Left ventricle myocardium inferior (tissue), 1 donor: ENCODE data around the gene SLC9C2. TPM values are rescaled to one million over a fixed set of nuclear protein-coding genes. Genes with fewer than 3 reads are reported as not detected.

Experiments used
- DNase-seq: peaks from one replicate; pipeline ENCODE4 v3.0.0-alpha.2; 2020
- H3K27ac ChIP-seq: fragments of 200-600 bp; replicated peaks from 2 replicates; pipeline ENCODE4 v1.8.0; 2021
- H3K27me3 ChIP-seq: fragments of 200-600 bp; 2 replicates; pipeline ENCODE4 v1.8.0; 2021; ENCODE audit warnings: low read depth
- H3K36me3 ChIP-seq: fragments of 200-600 bp; 2 replicates; pipeline ENCODE4 v1.8.0; 2021
- H3K4me1 ChIP-seq: fragments of 200-600 bp; 2 replicates; pipeline ENCODE4 v1.8.0; 2021
- H3K4me3 ChIP-seq: fragments of 200-600 bp; 2 replicates; pipeline ENCODE4 v1.8.0; 2021; ENCODE audit warnings: mild to moderate bottlenecking, moderate library complexity
- H3K9me3 ChIP-seq: fragments of 200-600 bp; replicated peaks from 2 replicates; pipeline ENCODE4 v1.8.0; 2021
- intact Hi-C: fragments of 100-400 bp; cut with micrococcal nuclease; formaldehyde crosslinking; loops from one replicate; pipeline ENCODE4 v1.11.0; 2022
- total RNA-seq: library from RNA; stranded (reverse); fragmentation: NEBNext Ultra II Directional; extraction: Animal tissue kit (Norgen Biotek cat#: 25700); gene quantifications from one replicate; pipeline ENCODE4 v1.2.1, GENCODE V29; 2021
- TF ChIP-seq, protein P1 (sequence below): fragments of 200-600 bp; IDR thresholded peaks from 2 replicates; pipeline ENCODE4 v1.8.0; 2021; ENCODE audit warnings: antibody characterized with exemption, mild to moderate bottlenecking, borderline replicate concordance
- donor health status: DM: no; HTN: yes; CAD: no; lungs with severe emphysema.

The SLC9C2 gene
- total RNA-seq, 1 donor from 2014 or later = not detected

- DNase-seq = no peak
- TF ChIP-seq, protein P1, sequence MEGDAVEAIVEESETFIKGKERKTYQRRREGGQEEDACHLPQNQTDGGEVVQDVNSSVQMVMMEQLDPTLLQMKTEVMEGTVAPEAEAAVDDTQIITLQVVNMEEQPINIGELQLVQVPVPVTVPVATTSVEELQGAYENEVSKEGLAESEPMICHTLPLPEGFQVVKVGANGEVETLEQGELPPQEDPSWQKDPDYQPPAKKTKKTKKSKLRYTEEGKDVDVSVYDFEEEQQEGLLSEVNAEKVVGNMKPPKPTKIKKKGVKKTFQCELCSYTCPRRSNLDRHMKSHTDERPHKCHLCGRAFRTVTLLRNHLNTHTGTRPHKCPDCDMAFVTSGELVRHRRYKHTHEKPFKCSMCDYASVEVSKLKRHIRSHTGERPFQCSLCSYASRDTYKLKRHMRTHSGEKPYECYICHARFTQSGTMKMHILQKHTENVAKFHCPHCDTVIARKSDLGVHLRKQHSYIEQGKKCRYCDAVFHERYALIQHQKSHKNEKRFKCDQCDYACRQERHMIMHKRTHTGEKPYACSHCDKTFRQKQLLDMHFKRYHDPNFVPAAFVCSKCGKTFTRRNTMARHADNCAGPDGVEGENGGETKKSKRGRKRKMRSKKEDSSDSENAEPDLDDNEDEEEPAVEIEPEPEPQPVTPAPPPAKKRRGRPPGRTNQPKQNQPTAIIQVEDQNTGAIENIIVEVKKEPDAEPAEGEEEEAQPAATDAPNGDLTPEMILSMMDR = no peak
- no peaks in the 10 kb centered on the region for H3K4me1 ChIP-seq
- no peak overlapping the region for H3K27ac ChIP-seq
- no peak overlapping the region for H3K4me3 ChIP-seq
- no peaks in the 10 kb centered on the region for H3K27me3 ChIP-seq
- intact Hi-C loops = no loop called here
- H3K9me3 ChIP-seq = no peaks in the 10 kb centered on the region
- H3K36me3 ChIP-seq = no peaks in the 10 kb centered on the region
These were observed 51.2 kb downstream of the SLC9C2 start for GRCh38 chr1:173551699-173552098.

- no peak for DNase-seq
- intact Hi-C loops = no loop called here
- H3K27ac ChIP-seq = no peak overlapping the region
- H3K4me1 ChIP-seq = no peaks in the 10 kb centered on the region
- TF ChIP-seq, protein P1 = no peak
- no peaks in the 10 kb centered on the region for H3K36me3 ChIP-seq
- H3K27me3 ChIP-seq = no peaks in the 10 kb centered on the region
- no peaks in the 10 kb centered on the region for H3K9me3 ChIP-seq
- H3K4me3 ChIP-seq = no peak overlapping the region
These were observed 53.1 kb downstream of the SLC9C2 start for GRCh38 chr1:173549813-173550212.

DNA sequence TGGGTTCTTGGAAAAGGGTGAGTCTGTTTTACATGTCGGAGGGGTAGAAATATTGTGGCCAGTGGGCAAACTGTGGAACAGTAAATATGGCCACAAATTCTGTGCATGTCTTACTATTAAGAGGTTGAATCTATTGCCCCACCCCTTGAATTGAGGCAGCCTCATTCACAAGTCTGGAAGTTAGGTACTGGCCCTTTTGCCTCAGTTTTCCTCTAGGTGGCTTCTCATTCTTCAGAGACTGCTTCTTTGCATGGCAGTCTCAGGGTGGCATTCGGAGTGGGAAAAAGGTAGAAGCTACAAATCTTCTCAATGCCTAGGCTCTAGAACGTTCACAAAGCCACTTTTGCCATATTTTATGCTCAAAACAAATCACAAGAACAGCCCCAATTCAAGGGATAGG lies 57.2 kb downstream of the SLC9C2 start:
- Histone ChIP-seq H3K4me3 (no peak overlapping the region), H3K27me3 (no peaks in the 10 kb centered on the region), H3K4me1 (no peaks in the 10 kb centered on the region), H3K27ac (no peak overlapping the region), H3K36me3 (no peaks in the 10 kb centered on the region), H3K9me3 (peaks cover 20% of the 10 kb centered on the region)
- TF ChIP-seq, protein P1 = no peak
- intact Hi-C loops = no loop called here
- no peak for DNase-seq

DNA sequence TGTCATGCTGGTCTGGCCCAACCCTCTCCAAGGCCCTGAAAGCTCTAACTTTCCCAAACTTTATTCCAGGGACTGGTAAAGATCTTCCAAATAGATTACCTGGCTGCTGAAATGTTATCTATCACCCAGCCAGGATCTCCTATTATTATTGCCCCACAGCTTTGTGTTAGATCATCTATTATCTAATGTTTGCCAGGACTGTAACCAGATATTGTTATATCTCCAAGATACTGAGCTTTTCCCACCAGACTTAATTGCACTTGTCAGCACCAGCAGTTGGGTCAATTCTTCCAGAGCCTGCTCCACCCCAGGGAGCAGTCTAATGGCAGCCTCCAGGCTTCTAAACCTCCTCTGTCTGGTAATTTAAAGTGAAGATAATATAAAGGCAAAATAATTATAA lies 66.6 kb downstream of the SLC9C2 start:
- no peak overlapping the region for H3K27ac ChIP-seq
- TF ChIP-seq, protein P1 = no peak
- H3K27me3 ChIP-seq = no peaks in the 10 kb centered on the region
- H3K9me3 ChIP-seq = peaks cover 7% of the 10 kb centered on the region
- H3K4me3 ChIP-seq = no peak overlapping the region
- intact Hi-C loops = no loop called here
- H3K36me3 ChIP-seq = no peaks in the 10 kb centered on the region
- no peaks in the 10 kb centered on the region for H3K4me1 ChIP-seq
- no peak for DNase-seq

- no peak overlapping the region for H3K27ac ChIP-seq
- TF ChIP-seq, protein P1 = no peak
- H3K4me1 ChIP-seq = peaks cover 1% of the 10 kb centered on the region
- H3K36me3 ChIP-seq = no peaks in the 10 kb centered on the region
- H3K27me3 ChIP-seq = no peaks in the 10 kb centered on the region
- intact Hi-C loops = no loop called here
- H3K9me3 ChIP-seq = no peaks in the 10 kb centered on the region
- DNase-seq = no peak
- no peak overlapping the region for H3K4me3 ChIP-seq
These were observed 70.6 kb downstream of the SLC9C2 start for GRCh38 chr1:173532237-173532636.
